Measurements from ENCODE around the gene RPS26.

GRCh38 chr12:56061982-56062381, 20.3 kb downstream of the RPS26 start:
- TF ChIP-seq POLR2A (IDR thresholded peaks at IDR 0.05; ENCODE audit: low read depth) (no peak), CTCF (IDR thresholded peaks at IDR 0.05) (no peak), EP300 (IDR thresholded peaks at IDR 0.05) (no peak), POLR2AphosphoS5 (IDR thresholded peaks at IDR 0.05) (no peak)

Data from esophagus muscularis mucosa (tissue), 4 donors.